ENCODE measurements around the gene NEUROD1.

DNA sequence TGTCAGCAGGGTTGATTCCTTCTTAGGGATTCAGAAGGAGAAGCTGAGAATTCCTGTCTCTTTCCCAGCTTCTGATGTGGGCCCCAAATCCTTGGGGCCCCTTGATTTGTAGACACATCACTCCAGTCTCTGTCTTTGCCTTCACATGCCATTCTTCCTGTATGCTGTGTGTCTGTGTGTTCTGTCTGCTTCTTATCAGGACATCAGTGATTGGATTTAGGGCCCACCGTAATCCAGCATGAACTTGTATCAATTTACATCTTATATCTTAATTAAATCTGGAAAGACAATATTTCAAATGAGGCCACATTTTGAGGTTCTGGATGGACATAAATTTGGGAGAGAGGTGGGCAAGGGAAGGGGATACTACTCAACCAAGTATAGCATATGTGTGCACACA is 9.7 kb downstream of the NEUROD1 start:
- no peak for TF ChIP-seq EZH2phosphoT487 (IDR thresholded peaks at IDR 0.05; ENCODE audit: low read depth)
- TF ChIP-seq, protein P1, sequence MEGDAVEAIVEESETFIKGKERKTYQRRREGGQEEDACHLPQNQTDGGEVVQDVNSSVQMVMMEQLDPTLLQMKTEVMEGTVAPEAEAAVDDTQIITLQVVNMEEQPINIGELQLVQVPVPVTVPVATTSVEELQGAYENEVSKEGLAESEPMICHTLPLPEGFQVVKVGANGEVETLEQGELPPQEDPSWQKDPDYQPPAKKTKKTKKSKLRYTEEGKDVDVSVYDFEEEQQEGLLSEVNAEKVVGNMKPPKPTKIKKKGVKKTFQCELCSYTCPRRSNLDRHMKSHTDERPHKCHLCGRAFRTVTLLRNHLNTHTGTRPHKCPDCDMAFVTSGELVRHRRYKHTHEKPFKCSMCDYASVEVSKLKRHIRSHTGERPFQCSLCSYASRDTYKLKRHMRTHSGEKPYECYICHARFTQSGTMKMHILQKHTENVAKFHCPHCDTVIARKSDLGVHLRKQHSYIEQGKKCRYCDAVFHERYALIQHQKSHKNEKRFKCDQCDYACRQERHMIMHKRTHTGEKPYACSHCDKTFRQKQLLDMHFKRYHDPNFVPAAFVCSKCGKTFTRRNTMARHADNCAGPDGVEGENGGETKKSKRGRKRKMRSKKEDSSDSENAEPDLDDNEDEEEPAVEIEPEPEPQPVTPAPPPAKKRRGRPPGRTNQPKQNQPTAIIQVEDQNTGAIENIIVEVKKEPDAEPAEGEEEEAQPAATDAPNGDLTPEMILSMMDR (IDR thresholded peaks at IDR 0.05; ENCODE audit: low read depth, low read length), result no peak
